Hepatic stellate cell (primary cell): ENCODE data around the gene ANKRD13D.

Source experiments
- DNase-seq: peaks from one replicate; pipeline ENCODE4 v3.0.0; 2011; ENCODE audit warnings: low spot score

ANKRD13D gene

DNA sequence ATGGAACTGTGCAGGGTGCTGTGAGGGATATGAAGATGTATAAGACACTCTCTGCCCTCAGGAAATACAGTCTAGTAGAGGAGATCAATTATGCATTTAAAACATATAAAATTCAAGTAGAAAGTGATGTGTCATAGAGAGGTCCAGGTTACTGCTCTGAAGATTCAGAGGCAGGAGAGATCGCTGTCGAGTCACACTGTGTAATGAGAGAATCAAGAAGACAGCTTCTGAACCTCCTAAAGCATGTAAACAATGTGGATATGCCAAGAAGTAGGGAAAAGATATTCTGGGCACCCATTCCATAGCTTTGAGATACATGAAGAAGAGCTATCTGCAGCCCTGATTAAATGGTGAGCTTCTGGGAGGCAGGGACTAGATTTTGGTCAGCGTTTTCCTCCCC, 30.9 kb downstream of the ANKRD13D start:
- peak; percentile 3 for DNase-seq

DNA sequence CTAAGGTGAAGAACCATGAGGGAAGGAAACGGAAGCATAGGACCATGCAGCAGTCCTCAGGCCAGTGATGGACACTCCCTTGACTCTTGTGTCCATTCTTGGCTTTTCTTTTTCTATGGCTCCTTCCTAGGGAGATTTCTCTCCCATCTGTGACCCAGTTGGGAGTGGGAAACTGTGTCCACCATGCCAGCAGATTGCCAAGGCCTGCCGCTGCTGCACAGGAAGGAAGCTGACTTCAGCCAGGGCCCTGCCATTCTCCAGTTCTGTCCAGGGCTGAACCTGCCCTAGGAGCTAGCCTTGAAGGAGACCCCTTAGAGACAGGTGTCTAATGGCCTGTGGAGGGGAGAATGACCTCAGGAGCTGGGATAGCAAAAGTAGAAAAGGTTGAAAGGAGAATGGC, 31.6 kb downstream of the ANKRD13D start:
- DNase-seq, result peak; percentile 1

DNA sequence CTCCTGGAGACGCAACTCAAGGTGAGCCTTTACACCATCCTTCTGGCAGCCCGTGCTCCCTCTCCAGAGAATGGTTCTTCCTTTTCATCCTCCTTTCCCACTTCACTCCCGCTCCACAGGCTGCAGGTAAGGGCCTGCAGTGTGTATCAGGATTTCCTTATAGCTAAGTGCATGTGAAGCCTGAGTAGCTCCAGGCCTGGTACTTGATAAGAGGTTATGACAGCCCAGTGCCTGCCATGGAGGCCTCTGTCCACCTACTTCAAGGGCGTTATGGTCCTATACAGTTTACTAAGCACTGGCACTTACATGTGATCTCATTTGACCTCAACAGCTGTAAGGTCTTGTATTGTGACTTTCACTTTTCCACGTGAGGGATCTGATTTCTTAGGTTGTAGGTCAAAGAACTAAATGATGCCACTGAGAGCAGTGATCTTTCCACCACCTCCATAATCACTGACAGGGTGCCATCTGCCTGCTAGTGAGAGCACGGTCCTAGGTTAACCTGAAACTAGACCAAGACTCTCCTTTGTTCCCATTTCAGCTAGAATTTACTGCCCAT, 32.3 kb downstream of the ANKRD13D start:
- DNase-seq, result no peak

DNA sequence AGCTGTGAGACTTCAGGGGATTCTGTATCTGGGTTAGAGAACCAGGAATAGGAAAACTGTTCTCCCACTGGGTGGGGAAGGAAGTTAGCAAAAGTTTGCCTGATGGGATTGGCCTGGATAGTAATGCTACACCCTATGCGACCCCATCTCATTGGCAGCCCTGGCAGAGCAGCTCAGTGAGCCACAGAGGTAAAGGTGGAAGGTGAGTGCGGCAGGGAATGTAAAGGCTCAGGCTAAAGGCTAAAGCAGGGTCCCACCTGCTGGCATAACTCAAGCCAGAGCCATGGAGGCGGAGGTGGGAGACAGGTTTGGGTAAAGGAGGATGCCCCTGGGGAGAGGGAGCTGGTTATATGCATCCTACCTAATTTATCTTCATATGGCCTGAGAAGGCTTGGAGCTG, 32.9 kb downstream of the ANKRD13D start:
- no peak for DNase-seq

DNA sequence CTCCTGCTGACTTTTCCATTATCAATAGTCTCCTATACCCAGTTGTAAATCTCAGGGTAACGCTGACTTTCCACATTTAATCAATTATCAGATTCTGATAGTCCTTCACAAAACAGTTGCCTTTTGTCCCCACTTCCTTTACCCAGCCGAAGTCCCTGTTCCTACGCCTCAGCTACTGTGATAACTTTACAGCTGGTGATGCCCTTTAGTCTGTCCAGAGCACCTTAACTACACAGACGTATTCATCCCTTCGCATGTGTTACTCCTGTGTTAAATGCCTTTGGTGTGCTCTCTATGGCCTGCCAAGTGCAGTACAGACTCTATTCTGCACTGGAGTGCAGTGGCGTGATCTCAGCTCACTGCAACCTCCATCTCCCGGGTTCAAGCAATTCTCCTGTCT, 34.4 kb downstream of the ANKRD13D start:
- DNase-seq, result no peak

DNA sequence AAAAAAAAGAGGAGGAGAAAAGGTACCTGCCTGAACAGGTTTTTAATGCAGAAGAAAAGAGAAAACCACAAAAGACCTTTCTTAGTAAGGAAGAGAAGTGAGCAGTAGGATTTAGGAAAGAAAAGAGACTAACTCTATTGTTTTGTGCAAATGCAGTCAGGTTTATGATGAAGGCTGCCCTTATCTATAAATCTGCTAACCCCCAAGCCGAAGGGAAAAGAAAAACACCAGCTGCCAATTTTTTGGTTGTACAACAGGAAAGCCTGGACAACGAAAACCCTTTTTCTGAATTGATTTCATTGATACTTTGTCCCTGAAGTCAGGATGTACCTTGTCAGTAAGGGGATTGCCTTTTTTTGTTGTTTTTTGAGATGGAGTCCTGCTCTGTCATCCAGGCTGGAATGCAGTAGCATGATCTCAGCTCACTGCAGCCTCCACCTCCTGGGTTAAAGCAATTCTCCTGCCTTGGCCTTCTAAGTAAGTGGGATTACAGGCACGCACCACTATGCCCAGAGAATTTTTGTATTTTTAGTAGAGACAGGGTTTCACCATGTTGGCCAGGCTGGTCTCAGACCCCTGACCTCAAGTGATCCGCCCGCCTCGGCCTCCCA, 43.1 kb downstream of the ANKRD13D start:
- peak; percentile 0 for DNase-seq

DNA sequence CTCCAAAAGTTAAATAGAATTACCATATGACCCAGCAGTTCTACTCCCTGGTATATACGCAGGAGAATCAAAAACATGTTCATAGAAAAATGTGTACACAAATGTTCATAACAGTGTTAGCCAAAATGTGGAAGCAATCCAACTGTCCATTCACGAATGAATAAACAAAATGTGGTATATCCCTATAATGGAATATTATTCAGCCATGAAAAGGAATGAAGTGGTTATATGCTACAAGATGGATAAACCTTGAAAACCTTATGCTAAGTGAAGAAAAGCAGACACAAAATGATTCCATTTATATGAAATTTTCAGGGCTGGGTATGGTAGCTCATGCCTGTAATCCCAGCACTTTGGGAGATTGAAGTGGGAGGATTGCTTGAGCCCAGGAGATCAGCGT, 48.2 kb downstream of the ANKRD13D start:
- DNase-seq, result no peak

DNA sequence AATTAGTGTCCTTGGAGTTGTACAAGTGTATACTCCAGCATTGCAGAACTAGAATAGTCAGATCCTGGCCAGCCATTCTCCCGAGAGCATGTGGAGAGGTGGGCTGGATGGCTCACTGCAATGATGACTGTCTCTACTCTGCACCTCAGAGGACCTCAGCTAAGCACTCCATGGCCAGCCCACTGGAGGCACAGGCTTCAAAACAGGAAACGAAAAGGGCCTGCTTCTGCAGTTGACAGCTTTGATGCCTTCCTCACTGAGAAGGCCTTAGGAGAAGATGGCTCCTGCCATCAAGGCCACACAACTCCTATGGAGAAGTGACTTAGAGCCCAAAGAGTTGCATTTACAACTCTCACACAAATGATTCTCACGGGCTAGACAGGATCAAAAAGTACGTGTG, 55.2 kb downstream of the ANKRD13D start:
- no peak for DNase-seq

DNA sequence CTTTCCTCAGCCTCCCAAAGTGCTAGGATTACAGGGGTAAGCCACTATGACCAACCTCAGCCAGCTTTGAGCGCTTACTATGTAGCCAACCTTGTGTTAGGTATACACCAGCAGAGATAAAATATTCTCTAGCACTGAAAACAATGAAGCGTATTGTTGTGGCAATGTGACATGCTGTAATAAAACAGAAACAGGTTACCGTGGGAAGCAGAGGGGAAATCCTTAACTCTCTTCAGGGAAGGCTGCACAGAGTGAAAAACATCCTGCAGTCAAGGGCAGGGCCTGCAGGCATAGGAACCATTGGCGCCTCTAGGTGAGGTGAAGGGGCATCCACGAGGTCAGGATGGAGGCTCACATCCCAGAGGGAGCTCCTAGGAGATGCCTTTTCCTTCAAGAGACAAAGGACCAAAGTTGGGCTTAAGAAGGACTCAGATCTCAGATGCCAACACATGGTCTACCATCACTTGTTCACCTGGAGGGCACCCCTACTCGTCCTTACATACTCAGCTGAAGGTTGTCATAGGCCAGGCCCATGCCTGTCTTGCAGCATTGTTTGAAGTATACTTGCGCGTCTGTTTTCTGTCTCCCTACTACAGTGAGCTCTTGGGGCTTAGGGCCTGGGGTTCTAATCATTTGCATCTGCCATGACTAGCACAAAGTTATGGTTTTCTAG, 56.3 kb downstream of the ANKRD13D start:
- DNase-seq, result no peak

DNA sequence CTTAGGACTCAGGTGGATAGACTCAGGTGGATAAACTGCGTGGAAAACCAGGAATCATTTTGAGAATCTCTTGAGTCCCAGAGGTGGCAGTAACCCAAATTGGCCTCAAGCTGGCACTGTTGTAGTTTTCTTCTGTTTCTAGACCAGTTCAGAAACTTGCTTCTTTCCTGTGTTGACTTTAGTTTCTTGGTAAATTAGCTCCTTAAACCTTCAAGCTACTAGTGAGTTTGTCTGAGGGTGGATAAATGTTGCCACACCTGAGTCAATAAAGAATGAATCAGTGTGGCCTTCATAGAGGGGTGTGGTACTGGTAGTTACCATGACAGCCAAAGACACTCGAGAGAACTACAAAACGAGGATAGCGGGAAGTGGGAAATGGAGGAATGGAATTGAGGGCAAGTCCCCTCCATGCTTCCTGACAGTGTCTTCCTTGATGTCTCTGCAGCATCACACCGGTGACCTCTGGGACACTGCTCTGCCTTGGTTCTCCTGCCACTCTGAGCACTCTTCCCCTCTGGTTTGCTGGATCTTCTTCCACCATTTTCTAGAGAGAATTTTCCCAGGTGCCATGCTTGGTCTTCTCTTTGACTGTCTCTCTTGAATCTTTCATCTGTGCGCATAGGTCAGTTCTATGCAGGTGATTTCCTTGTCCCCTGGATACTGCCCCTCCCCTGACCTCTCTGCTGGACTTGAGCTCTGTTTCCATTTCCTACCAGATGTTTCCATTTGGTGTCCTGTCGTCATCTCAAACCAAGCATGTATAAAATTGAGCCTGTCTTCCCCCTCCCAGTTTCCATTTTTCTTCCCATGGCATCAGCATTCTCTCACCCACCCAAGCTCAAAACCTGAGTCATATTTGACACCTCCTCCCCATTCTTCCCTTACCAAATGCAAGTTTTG, 57.1 kb downstream of the ANKRD13D start:
- no peak for DNase-seq

DNA sequence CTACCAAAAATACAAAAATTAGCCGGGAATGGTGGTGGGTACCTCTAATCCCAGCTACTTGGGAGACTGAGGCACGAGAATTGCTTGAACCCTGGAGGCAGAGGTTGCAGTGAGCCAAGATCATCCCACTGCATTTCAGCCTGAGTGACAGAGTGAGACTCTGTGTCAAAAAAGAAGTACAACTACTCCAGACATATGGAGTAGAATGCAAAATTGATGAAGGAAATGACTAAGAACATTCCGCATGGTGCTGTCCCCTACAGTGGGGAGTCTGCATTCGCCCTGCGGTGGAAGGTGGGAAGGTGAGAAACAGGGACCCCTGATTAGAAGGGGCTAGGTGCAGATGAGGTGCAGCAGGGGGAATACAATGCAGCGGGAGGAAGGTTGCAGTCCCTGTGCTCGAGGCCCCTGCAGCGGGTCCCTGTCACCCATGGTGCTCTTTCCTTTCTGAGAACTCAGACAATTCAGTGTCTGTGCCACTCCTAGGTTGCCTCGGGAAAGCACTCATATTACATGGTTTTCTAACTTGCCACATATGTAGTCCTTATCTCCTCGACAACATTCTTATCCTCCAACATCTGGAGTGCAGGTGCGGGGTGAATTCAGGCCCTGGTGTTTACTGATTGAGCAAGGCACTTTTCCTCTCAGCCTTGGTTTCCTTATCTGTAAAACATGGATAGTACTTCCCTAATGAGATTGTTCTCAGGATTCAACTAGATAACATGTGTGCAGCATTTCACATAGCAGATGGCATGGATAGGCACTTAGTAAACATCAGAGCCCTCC, 59.1 kb downstream of the ANKRD13D start:
- no peak for DNase-seq

DNA sequence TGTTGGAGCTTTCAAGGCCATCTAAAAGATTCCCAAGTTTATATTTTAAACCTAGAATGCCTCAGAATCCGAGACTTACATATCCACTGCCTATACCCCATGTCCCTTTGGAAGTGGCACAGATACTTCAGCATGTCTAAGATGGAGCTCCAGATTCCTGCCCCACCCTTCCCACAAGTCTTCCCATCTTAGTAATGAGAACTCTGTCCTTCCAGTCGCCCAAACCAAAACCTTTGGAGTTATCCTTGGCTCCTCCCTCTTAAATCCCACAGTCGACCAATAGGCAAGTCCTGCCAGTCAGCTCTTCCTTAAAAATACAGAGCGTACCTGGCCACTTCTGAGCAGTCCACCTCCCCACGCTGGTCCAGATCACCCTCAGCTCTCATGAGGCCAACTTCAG, 59.9 kb downstream of the ANKRD13D start:
- no peak for DNase-seq

DNA sequence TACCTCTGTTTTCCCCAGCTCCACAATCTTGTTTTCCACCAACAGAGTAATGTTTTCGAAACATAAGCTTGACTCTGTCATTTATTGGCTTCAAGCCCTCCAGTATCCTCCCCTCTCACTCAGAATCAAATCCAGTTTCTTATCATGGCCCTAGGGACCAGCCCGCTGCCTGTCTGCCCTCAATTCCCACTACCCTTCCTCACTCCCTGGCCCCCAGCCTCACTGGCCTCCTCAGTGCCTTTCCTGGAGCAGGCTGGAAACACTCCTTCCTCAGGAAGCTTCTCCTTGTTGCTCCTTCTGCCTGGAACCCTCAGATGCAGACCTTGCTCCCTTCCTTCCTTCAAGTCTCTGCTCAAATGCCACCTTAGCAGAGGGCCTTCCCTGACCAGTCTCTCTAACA, 60.4 kb downstream of the ANKRD13D start:
- no peak for DNase-seq

DNA sequence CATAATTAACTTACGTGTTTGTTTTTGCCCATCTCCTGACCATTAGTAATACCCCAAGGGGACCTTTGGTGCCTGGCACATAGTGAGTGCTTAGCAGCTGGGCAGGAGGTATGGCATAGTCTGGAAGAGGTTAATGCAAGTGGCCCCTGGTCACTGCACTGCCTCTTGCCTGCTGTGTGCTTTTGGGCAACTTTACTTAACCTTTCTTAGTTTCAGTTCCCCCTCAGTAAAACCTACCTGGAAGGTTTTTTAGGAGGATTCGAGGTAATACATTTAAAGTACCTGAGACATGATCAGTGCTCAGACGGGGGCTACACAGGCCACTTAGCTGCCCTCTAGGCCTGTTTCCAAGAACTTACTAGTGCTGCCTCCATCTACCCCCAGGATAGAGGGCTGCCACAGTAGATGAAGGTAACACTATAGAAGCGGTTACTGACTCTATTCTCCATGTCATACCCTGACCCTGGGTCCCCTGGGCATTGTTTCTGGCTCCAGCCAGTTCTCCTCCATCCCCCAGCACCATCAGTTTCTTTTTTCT, 60.9 kb downstream of the ANKRD13D start:
- no peak for DNase-seq

DNA sequence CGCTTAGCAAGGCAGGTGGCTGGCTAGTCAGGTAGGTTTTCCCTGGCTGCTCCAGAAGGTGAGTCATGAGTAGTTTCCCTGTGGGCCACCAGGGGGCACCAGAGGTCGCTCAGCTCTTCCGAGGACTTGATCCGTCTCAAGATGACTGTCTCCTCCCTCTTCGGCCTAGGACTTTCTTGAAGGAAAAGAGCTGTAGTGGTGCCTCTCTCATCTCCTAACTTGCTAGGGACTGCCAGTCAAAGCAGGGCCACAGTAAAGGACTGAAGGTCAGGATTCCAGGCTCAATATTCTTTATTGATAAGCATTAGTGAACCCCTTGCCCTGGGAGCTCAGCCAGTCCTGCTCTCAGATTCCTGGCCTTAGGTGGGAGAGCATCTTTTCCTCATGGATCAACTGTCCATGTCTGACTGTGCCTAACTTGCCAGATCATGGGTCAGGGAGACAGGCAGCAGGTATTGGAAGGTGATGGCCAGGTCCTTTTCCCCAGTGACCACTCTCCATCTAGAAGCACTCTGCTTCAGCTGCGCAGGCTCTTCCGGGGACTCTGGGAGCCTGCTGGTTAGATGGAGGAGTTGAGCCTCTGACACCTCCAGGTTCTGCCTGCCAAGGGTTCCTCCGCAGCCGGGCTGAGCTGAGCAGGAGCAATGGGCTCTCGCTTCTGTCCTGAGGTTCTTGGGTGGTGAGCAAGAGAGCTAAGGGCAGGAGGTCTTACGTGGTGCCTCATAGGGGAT, 62.3 kb downstream of the ANKRD13D start:
- DNase-seq, result peak; percentile 85
